ENCODE data around the gene CHRNB4.

GRCh38 chr15:78629031-78629715 is 11.8 kb downstream of the CHRNB4 start:
- TF ChIP-seq MYC (IDR thresholded peaks at IDR 0.05; ENCODE audit: borderline replicate concordance, low read length) (no peak), RFX5 (IDR thresholded peaks at IDR 0.05) (no peak), CTCF (IDR thresholded peaks at IDR 0.05) (no peak), POLR2A (IDR thresholded peaks at IDR 0.05; ENCODE audit: low read length) (no peak), USF2 (IDR thresholded peaks at IDR 0.05) (no peak), JUN (IDR thresholded peaks at IDR 0.05) (no peak), ZFP36 (IDR thresholded peaks at IDR 0.05; ENCODE audit: borderline replicate concordance, partially characterized antibody) (no peak), TP53 (CRISPR knock-in tag; IDR thresholded peaks at IDR 0.05) (no peak), NPAS2 (CRISPR knock-in tag; IDR thresholded peaks at IDR 0.05; ENCODE audit: borderline replicate concordance) (no peak), REST (IDR thresholded peaks at IDR 0.05) (no peak), MAFK (IDR thresholded peaks at IDR 0.05; ENCODE audit: partially characterized antibody) (no peak)
